GOT3 (cell line): ENCODE measurements around the gene MED9.

Experiments
- DNase-seq: peaks from one replicate; lab custom pipeline; 2025; ENCODE audit warnings: mixed read lengths; lab: John Stamatoyannopoulos, UW

The MED9 gene

GRCh38 chr17:17505151-17505550 lies 28.4 kb downstream of the MED9 start:
- DNase-seq = no peak

DNA sequence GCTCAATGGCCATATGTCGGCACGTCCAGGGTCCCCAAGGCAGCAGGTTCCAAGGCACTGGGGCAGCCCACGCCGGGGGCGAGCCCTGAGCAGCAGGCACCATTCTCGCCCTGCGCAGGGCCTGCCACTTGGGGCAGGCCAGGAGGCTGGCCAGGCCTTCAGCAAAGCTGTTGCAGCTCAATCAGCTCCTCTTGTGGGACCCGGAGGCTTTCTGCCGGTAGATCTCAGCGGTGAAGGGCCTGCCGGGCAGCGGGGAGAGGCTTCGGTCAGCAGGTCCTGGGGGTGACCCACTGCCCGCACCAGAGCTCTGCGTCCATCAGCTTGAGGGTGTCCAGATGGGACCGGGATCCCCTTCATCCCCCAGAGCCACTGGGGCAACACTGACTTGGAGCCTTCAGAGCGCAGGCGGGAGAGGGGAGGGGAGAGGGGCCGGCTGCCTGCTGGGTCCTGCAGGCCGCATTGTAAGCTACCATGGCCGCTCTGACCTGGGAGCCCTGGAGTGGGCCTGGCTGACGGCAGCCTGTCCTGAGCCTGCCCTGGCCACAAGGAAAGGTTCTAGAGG lies 28.9 kb downstream of the MED9 start:
- no peak for DNase-seq

GRCh38 chr17:17506181-17506741 lies 29.5 kb downstream of the MED9 start:
- DNase-seq = no peak

DNA sequence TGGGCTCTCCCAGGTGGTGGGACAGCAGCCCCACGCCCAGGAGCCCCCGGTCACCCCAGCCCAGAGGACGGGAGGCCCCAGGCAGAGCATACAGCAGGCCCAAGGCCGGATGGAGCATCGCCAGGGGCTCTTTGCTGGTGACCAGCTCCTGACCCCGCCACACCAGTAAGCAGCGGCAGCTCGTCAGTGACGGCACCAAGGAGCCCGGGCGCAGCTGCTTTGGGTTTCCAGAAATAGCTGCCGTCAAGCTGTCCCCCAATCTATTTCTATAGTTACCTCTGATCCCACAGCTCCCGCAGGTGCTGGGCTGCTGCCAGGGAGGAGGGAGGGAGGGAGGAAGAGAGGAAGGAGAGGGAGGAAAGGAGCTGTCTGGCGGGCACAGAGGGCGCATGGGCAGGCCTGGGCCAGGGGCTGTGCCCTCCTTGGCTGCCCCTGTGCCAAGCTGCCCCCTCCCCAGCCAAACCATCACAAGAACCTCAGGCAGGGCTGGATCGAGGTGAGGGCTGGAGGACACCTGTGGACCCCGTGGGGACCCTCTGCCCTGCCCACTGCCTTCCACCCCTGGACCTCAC lies 30.2 kb downstream of the MED9 start:
- no peak for DNase-seq

GRCh38 chr17:17507465-17508011 lies 30.7 kb downstream of the MED9 start:
- no peak for DNase-seq

GRCh38 chr17:17508019-17508535 lies 31.3 kb downstream of the MED9 start:
- no peak for DNase-seq

DNA sequence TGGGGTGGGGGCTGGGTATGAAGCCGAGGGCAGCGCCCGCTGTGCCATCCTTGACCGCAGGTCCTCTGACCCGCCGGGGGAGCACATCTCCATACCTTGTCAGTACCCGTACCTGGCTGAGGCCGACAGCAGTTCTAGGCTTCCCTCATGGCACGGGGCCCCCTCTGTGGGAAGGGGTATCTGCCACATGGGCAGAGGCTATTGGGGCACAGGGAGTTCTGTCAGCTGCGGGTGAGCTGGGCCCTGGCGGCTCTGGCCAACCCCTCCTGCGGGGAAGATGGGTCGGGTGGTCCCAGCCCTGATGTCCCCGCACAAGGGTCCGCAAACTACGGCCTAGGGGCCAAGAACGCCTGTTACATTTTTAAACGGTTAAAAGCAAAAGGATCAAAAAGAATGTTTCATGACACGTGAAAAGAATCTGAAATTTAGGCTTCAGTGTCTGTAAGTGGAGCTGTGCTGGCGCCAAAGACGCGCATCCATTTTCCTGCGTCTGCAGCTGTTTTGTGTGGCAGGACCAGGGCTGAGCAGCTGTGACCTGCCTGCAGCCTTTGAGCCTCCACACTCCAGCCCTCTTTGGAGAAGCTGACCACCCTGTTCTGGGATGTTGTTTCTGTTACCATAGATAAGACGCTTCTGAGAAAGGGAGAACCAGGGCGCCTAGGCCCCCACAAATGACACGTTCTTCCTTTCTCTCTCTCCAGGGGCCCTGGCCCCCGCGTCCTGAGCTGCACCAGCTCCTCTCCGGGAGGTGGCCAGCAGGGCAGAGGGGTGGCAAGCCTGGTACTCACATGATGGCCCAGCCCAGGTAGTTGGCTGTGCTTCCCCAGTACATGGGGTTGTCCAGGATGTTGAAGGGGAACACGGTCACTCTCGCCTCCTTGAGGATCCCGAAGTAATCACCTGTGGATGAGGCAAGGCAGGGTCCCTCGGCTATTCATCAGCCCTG lies 32.1 kb downstream of the MED9 start:
- no peak for DNase-seq

DNA sequence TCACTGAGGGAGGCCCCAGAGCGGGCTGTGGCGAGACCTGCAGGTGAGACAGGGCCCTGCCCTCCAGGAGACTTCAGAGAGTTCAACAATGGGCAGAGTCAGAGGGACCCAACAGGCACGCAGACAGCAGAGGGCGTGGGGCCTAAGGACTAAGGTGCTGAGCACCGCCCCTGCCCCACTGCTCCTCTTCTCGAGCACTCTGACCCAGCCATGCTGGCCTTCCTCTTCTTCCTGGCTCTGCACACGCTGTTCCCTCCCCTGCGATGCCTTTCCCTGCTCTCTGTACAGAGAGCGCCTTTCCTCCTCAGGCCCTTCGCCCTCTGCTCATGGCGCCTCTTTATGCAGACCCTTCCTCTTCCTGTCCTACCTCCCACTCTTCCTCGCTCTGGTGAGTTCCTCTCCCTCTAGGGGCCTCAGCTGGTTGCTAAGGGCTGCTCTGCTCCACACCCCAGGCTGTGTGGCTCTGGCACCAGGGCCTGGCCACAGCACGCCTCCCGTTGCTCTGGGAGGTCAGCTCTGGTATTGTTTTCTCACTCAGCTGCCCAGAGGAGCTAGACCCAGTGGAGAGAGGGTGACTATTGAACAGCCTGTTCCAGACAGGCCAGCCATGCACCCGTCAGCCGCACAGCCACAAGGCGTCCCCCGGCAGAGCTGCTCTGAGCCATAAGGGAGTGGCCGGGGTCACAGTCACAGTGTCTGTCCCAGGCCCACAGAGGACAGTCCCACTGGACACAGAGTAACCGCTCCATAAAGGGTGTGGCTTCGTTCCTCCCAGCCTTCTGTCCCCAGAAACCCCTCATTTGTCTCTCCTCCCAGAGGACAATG lies 33.0 kb downstream of the MED9 start:
- DNase-seq = no peak

- no peak for DNase-seq
These were observed 33.9 kb downstream of the MED9 start for GRCh38 chr17:17510456-17511292.

DNA sequence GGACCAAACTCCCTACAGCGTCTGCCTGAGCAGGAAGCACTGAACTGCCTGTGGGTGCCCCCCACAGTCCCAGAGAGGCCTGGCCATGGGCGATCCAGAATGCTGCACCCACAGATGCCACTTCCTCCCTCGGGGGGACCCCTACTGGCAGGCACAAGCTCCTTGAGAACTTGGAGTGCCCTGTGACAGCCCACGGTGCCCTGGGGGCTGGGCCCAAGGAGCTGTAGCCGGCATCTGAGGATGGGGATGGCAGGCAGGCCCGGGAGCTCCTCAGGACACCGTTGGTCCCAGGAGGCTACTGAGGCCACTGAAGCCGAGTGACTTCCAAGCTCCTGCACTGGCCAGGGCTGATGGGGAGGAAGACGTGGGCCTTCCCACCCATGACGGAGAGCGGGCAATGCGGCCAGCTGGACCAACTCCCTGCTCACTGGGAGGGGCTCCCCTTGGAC lies 34.5 kb downstream of the MED9 start:
- DNase-seq = no peak

DNA sequence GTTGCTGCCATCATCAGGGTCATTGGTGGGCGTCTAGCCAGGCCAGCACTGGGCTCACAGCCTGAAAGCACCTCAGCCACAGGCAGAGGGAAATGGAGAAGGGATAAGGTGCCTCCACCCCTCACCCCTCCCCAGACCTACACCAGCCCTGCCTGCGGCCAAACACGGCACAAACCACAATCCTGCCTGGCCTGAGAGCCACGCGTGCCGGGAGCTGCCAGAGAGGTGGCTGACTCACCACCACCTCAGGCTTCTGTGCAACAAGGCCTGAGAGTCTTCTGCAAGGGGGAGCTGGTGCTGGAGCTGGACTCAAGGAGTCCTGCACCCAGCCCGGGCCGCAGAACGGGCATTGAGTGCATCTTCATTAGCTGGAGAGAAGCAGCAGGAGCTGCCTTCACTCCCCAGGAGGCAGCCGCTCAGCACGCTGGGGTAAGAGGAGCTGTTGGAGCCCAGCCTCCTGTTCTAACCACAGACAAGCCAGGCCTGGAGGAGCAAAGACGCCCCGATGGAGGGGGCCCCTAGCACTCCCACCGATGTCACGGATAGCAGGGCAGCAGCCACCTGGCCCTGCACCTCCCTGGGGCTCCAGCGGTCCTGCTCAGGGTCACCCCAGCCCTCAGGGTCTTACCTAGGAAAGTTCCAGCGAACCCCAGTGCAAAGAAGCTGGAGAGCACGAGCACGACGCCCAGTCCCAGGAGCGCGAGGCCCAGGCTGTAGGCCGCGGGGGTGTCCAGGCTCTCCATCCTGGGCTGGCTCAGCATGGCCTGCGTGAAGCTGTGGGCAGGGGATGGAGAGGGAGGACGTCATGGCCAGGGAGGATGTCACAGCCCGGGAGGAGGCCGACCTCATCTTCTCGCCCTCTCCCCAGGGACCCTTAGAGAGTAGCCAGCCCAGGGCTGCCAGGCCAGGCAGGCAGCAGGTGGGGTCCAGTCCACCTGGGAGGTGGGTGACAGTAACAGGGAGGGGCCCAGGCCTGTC lies 35.4 kb downstream of the MED9 start:
- DNase-seq = peak; percentile 34

GRCh38 chr17:17512866-17513265 lies 36.1 kb downstream of the MED9 start:
- no peak for DNase-seq

DNA sequence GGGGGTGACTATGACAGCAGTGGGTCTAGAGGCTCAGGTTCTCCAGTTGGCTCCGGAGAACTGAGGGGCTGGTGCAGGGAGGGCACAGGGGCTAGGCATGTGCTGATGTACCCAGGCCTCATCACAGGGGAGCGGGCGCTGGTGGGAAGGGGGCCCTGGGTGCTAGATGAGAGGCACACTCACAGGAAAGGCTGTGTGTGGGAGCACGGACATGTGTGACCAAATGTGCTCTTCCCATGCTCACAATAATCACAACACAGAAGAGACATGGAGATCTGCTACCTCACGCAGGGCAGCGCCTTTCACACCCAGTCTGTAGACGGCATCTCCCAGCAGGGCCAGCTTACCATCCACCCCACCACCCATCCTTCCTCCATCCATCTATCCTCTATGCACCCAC lies 36.8 kb downstream of the MED9 start:
- DNase-seq = no peak

GRCh38 chr17:17514361-17514992 lies 37.7 kb downstream of the MED9 start:
- DNase-seq = no peak

DNA sequence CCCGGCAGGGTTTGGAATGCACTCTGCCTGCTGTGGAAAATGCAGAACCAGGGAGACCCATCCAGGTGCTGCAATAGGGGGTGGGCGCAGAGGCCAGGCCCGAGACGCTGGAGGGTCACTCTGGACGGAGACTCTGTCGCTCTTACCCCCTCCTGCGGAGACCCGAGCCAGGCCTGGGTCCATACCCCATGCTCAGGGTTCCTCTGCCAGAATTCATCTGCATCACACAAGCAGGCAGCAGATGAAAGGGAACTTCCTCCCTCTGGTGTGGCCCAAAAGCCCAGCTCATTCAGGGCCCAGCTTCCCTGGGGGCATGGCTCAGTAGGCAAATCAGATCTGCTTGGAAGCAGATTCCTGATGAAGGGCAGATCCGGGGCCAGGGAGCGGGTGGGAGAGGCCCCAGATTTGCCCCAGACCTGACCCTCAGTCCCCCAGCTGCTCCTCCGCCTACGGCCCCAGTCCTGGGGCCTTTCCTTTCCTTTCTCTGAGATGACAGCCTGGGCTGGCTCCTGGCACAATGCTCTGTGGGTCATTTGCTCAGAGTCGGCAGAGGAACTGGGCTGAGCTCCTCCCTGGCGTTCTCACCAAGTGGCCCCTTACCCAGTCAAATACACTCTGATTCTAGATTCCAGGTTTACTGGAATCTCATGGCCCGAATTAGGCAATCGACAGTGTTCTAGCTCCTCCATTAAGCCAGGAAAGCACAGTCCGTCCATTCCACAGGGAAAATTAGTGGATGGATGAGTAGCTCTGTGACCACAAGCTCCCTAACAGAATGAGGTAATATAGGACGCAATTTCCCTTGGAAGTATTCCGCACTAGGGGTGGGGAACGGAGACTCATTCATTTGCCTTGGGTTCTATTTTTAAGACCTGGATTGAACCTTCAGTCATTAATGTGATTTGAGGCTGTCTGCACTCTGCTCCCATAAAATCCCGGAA lies 38.5 kb downstream of the MED9 start:
- no peak for DNase-seq

DNA sequence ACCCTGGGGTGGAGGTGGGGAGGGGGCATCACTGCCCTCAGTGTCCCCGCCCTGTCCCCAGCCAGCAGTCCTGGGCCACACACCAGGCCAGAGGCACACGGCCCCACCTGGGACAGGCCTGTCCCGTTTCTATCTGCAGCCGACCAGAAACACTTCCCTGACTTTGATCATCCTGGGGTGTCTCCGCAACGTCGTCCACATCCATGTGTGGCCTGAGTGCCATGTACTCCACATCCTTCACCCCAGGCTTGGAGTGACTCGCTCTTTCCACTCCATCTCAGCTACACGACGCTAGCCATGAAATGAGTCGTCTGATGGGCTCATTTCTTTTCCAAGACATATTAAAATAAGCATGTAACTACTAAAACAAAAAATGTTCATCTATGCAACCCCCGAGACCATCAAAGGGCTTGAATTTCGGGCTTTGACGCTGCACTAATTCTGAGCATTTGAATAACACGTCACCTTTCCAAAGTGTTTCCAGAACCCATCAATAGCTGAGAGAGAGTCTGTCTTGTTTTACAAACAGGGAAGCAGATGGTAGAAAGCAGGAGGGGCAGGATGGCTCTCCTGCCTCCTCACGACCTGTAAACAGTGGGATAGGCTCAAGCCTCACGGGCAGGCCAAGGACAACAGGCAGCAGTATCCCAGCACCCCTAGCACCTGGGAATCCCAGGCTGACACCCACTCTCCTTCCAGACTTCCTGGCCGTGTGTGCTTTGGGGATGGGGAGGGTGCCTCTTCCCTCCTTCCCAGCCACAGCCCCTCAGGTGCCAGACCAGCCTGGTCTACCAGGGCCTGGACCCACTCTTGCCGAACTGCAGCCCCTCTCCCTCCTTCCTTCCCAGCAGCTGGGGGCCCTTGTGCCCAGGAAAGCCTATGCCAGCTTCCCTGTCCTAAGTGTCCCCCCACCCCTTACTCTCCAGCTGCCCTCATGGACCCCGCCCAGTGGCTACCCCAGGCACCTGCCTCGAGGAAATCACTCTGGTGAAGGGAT lies 39.4 kb downstream of the MED9 start:
- no peak for DNase-seq
